Fibroblast of villous mesenchyme (primary cell): Measurements from ENCODE around the gene EIF4E1B. TPM values are rescaled to one million over a fixed set of nuclear protein-coding genes. Genes with fewer than 3 reads are reported as not detected.

Experiments used
- DNase-seq: peaks from one replicate; pipeline ENCODE4 v3.0.0-alpha.2; 2010; ENCODE audit warnings: low read depth
- H3K4me3 ChIP-seq: 2 replicates; pipeline ENCODE4 v1.5.1; 2011; ENCODE audit warnings: low read depth, mild to moderate bottlenecking, low read length
- CTCF ChIP-seq: IDR thresholded peaks from 2 replicates; pipeline ENCODE4 v1.5.1; 2012; ENCODE audit warnings: low read depth, mild to moderate bottlenecking, low read length; ENCODE audit not compliant: insufficient read depth
- total RNA-seq: library from RNA; depleted of rRNA; stranded (reverse); fragments of >200 nt; gene quantifications from 2 replicates; pipeline ENCODE4 v1.2.3, GENCODE V29; 2012

EIF4E1B gene
- total RNA-seq, 1 donor = not detected

- H3K4me3 ChIP-seq = no peak overlapping the region
- peak; percentile 38 for DNase-seq
- no peak for TF ChIP-seq CTCF
Measured at GRCh38 chr5:176620333-176620981, 10.0 kb upstream of the EIF4E1B start.

- no peak for DNase-seq
Measured at GRCh38 chr5:176621661-176622079, 8.8 kb upstream of the EIF4E1B start.

GRCh38 chr5:176624142-176624541 is 6.3 kb upstream of the EIF4E1B start:
- no peak overlapping the region for H3K4me3 ChIP-seq
- no peak for TF ChIP-seq CTCF
- no peak for DNase-seq

More at GRCh38 chr5:176621661-176622079, 8.8 kb upstream of the EIF4E1B start:
- H3K4me3 ChIP-seq = no peak overlapping the region
- no peak for TF ChIP-seq CTCF

- no peak for TF ChIP-seq CTCF
- no peak for DNase-seq
Measured at GRCh38 chr5:176624938-176625337, 5.5 kb upstream of the EIF4E1B start.

GRCh38 chr5:176625512-176625911 is 5.0 kb upstream of the EIF4E1B start:
- DNase-seq = no peak
- no peak overlapping the region for H3K4me3 ChIP-seq
- no peak for TF ChIP-seq CTCF

More at GRCh38 chr5:176624938-176625337, 5.5 kb upstream of the EIF4E1B start:
- no peak overlapping the region for H3K4me3 ChIP-seq

- no peak for TF ChIP-seq CTCF
- DNase-seq = no peak
- H3K4me3 ChIP-seq = no peak overlapping the region
Measured at GRCh38 chr5:176625966-176626875, 4.3 kb upstream of the EIF4E1B start.
